Measurements from ENCODE around the gene AK2.

DNA sequence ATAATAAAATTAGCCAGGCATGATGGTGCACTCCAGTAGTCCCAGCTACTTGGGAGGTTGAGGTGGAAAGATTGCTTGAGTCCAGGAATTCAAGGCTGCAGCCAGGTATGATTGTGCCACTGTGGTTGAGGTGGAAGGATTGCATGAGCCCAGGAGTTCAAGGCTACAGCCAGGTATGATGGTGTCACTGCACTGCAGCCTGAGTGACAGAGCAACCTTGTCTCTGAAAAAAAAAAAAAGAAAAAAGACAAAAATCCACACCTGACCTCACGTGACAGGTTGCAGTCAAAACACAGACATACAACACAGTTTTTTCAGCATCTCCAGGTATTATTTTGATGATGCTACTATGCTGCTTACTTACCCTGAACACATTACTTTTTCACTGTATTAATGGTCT lies 4.3 kb upstream of the AK2 start:
- TF ChIP-seq POLR2A (IDR thresholded peaks at IDR 0.05; ENCODE audit: low read depth, low read length) = no peak
- TF ChIP-seq, protein P1, sequence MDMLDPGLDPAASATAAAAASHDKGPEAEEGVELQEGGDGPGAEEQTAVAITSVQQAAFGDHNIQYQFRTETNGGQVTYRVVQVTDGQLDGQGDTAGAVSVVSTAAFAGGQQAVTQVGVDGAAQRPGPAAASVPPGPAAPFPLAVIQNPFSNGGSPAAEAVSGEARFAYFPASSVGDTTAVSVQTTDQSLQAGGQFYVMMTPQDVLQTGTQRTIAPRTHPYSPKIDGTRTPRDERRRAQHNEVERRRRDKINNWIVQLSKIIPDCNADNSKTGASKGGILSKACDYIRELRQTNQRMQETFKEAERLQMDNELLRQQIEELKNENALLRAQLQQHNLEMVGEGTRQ (IDR thresholded peaks at IDR 0.05; ENCODE audit: borderline replicate concordance, low read depth, low read length) = no peak
- TF ChIP-seq, protein P2, sequence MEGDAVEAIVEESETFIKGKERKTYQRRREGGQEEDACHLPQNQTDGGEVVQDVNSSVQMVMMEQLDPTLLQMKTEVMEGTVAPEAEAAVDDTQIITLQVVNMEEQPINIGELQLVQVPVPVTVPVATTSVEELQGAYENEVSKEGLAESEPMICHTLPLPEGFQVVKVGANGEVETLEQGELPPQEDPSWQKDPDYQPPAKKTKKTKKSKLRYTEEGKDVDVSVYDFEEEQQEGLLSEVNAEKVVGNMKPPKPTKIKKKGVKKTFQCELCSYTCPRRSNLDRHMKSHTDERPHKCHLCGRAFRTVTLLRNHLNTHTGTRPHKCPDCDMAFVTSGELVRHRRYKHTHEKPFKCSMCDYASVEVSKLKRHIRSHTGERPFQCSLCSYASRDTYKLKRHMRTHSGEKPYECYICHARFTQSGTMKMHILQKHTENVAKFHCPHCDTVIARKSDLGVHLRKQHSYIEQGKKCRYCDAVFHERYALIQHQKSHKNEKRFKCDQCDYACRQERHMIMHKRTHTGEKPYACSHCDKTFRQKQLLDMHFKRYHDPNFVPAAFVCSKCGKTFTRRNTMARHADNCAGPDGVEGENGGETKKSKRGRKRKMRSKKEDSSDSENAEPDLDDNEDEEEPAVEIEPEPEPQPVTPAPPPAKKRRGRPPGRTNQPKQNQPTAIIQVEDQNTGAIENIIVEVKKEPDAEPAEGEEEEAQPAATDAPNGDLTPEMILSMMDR (IDR thresholded peaks at IDR 0.05 in 2 of 3, conservative IDR thresholded peaks at IDR 0.05 in 1 of 3; ENCODE audit: control insufficient read depth in 2 of 3, extremely low read depth in 1 of 3, insufficient read depth in 1 of 3, low read depth in 3 of 3, low read length in 3 of 3) = no peak
